CD4-positive, alpha-beta T cell treated with Interleukin-4 for 4 hours (primary cell): ENCODE data around the gene UROC1.

ENCODE experiments used
- DNase-seq: peaks from one replicate; pipeline ENCODE4 v3.0.0-alpha.2; 2020

The UROC1 gene

GRCh38 chr3:126517291-126517951, at the start of gene UROC1:
TSS of gene UROC1 (minus strand) at chr3:126517773. CDS start at chr3:126517719, 54 bp downstream.
- DNase-seq: no peak

- no peak for DNase-seq
These were observed 45.2 kb upstream of the UROC1 start for GRCh38 chr3:126562737-126563276.

GRCh38 chr3:126558336-126559071, 40.9 kb upstream of the UROC1 start, which contains the start of gene C3orf22:
TSS of gene C3orf22 (minus strand) at chr3:126558932. CDS start at chr3:126553390, 5,542 bp downstream.
- DNase-seq: no peak

DNA sequence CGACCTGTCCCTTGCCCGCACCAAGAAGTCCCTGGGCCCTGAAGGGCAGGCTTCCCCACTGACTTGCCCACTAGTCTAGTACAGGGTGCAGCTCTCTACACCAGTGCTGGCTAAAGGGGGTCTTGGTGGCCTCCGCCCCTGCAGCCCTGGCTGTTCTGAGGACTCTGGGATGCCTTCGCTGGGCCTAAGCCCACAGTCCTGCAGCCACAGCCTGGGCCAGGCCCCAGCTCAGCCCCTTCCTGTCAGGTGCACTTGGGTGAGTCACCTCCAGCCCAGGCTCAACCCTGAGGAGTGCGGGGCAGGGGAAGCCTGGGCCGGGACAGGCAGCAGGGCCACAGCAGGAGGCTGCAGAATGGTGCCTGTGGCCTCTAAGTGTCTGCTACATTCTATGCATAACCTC, 40.2 kb upstream of the UROC1 start:
- no peak for DNase-seq

DNA sequence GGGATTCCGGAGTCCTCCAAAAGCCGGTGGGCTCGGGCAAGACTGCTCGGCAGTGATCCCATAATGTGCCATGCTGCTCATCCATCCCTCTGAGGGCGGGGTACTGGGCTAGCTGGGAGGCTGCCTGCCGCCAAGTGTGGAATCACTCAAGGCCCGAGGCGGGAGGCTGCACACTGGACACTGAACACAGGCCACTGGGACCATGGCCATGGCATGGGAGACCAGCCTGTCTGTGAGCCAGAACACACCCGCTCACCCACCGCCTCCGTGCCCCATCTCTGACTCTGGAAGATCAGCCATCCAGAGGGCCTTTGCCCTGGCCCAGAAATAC, 39.8 kb upstream of the UROC1 start:
- DNase-seq: no peak

DNA sequence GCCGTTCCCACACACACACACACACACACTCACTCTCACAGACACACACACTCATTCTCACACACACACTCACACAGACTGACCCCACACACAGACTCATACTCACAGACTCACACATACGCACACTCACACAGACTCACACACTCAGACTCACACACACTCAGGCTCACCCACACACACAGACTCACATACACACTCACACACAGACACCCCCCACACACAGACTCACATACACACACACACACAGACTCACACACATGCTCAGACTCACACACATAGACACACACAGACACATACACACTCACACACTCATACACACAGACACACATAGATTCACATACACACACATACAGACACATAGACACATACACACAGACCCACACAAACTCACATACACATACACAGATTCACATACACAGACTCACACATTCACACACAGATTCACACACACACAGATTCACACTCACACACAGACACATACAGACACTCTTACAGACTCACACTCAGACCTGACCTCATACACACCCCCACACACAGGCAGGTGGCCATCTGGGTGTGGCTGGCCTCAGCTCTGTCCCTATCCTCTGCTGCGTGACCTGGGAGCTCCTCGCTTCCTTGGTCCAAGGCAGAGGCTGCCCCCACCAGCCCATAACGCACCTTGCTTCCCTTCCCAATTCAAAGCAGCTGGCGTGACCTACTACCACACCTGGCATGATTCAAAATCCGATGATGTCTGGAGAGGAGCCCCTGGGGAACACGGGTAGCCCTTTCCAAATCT, 39.3 kb upstream of the UROC1 start:
- no peak for DNase-seq

DNA sequence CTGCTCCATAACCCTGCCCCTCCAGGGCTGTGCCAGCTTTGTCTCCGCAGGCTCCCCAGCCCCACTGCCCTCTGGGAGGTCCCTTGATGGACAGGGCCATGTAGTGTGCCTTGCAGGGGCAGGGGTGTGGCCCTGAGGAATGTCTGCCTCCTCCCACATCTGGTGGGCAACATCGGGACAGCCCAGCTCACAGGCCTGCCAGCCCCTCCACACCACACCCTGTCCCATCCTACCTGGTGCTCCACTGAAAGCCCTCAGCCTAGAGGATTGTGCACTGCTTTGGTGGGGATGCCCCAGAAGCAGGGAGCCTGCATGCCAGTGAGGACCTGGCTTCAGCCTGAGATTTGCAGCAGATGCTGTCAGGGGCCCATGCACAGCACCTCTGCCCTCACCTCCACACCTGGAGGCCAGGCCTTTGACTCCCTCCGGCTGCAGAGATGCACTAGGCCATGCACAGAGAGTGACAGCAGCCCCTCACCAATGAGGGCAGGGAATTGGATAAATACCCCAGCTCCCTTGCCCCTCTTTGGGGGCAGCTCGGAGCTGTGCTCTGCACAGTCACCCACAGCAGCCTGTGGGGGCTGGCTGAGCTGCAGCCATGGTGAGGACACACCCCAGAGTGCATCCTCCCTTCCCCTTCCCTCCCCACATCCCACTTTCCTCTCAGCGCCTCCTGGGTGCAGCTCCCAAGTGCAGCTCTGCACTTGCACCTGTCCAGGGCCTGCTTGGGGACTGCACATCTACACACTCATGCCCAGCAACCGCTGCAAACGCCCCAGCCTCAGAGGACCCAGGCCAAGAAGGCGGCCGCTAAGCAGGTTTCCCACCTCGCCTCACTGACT, 38.4 kb upstream of the UROC1 start:
- DNase-seq: no peak

GRCh38 chr3:126554560-126555525, 37.3 kb upstream of the UROC1 start:
- DNase-seq: no peak

- no peak for DNase-seq
These were observed 35.9 kb upstream of the UROC1 start for GRCh38 chr3:126553284-126554084.

- no peak for DNase-seq
These were observed 35.2 kb upstream of the UROC1 start for GRCh38 chr3:126552688-126553283.

DNA sequence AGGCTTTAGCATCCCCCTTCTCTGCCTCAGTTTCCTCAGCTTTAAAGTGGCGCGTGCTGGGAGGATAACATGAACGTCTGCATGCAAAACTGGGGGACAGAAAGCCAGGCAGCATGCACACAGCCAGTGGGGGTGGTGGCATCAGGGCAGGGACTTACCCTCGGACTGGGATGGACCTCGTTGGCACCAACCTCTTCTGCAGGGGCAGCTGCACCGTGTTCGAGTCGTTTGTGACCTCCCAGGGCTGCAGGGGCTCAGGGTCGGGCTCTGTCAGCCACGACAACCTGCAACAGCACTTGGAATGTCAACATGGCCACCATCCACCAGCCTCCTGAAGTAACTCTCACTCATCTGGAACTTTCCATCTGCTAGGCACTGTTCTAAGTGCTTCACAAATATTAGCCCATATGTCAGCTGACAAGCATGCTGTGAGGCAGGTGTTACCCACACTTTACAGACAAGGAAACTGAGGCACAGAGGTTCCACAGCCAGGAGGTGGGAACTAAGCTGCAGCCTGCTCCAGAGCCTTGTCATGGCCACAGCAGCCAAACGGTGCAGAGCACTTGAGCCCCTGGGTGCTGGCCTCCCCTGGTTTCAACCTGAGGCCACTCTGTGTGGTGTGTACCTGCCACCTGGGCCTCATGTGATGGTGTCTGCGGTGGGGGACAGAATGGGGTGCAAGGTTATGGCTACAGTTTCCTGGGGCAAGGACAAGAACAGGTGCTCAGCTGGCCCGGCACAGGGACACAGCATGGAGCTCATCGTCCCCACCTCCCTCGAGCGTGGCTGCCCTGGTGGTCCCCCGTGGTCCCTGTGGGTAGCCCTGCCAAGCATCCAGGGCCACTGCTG, 34.5 kb upstream of the UROC1 start:
- no peak for DNase-seq

DNA sequence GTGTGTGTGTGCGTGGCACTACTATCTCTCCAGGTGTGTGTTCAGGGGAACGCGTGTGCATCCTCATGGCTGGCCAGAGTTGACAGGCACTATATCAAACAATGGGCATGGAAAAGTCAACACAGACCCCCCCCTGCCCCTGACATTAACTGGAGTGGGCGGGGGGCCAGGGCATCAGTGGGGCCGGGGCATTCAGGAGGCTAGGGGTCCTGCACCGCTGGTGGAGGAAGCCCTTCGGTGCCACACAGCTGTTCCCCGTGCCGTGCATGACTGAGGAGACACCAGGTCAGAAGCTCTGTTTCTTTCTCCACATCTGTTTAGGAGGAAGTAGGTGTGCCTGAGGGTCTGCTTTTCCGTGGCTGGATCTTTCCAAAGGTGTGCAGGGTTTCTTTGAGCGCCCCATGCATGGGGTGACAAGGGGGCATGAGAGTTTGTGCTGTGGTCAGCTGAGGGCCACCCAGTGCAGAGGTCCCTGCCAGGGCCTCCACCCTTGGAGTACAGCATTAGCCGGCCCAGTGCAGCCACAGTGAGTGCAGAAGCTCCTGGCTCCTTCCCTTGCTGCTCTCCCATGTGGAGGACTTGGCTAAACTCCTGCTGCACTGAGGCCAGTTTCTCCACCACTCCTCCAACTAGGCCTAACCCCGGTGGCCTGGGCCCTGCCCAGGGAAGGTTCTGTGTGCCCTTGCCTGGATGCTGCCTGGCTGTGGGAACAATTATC, 33.7 kb upstream of the UROC1 start:
- no peak for DNase-seq

- no peak for DNase-seq
These were observed 33.0 kb upstream of the UROC1 start for GRCh38 chr3:126550488-126551051.

GRCh38 chr3:126549861-126550487, 32.4 kb upstream of the UROC1 start:
- DNase-seq: no peak

GRCh38 chr3:126548556-126549466, 31.2 kb upstream of the UROC1 start:
- no peak for DNase-seq

DNA sequence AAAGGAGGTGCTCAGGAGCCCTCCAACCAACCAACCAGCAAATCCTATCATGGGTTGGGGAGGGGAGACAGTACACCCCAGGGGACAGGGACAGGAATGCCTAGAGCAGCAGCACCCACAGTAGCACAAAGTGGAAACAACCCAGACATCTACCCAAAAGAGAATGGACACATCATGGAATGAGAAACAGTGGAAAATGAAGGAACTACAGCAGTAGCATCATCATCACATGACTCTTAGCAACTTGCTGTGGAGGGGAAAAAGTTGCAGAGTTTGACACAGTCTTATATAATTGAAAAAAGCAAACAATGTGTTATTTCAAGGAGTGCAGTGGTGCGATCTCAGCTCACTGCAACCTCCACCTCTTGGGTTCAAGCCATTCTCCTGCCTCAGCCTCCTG, 30.1 kb upstream of the UROC1 start:
- no peak for DNase-seq
